Stimulated activated CD8-positive, alpha-beta memory T cell treated with anti-CD3 and anti-CD28 coated beads, Interleukin-4, amount 100 ng/mL, for 4 hours (primary cell): ENCODE results near the gene IL1RAPL2.

Source experiments
- DNase-seq, 2 donors: peaks; one replicate each; pipeline ENCODE4 v3.0.0-alpha.2; 2020; ENCODE audit warnings: low read depth in 2 of 2, low spot score in 1 of 2

IL1RAPL2 gene

GRCh38 chrX:105451401-105451800 is 885.4 kb downstream of the IL1RAPL2 start:
- no peak for DNase-seq

- DNase-seq = no peak
Measured at GRCh38 chrX:105458846-105459245, 892.8 kb downstream of the IL1RAPL2 start.

GRCh38 chrX:105460376-105460775 is 894.4 kb downstream of the IL1RAPL2 start:
- DNase-seq = no peak

GRCh38 chrX:105461016-105461415 is 895.0 kb downstream of the IL1RAPL2 start:
- DNase-seq = no peak

GRCh38 chrX:105462186-105462585 is 896.2 kb downstream of the IL1RAPL2 start:
- no peak for DNase-seq

GRCh38 chrX:105463473-105463872 is 897.5 kb downstream of the IL1RAPL2 start:
- no peak for DNase-seq

- DNase-seq = no peak
Measured at GRCh38 chrX:105464618-105465017, 898.6 kb downstream of the IL1RAPL2 start.

- DNase-seq = no peak
Measured at GRCh38 chrX:105468741-105469140, 902.7 kb downstream of the IL1RAPL2 start.

- DNase-seq = no peak
Measured at GRCh38 chrX:105471597-105471996, 905.6 kb downstream of the IL1RAPL2 start.

- no peak for DNase-seq
Measured at GRCh38 chrX:105475801-105476200, 909.8 kb downstream of the IL1RAPL2 start.

GRCh38 chrX:105477351-105477750 is 911.4 kb downstream of the IL1RAPL2 start:
- no peak for DNase-seq

- DNase-seq = no peak
Measured at GRCh38 chrX:105480646-105481310, 914.8 kb downstream of the IL1RAPL2 start.

- no peak for DNase-seq
Measured at GRCh38 chrX:105483011-105483410, 917.0 kb downstream of the IL1RAPL2 start.

- no peak for DNase-seq
Measured at GRCh38 chrX:105488716-105489115, 922.7 kb downstream of the IL1RAPL2 start.

- no peak for DNase-seq
Measured at GRCh38 chrX:105495376-105495775, 929.4 kb downstream of the IL1RAPL2 start.

- DNase-seq = no peak
Measured at GRCh38 chrX:105502336-105502735, 936.3 kb downstream of the IL1RAPL2 start.

GRCh38 chrX:105515561-105515960 is 949.6 kb downstream of the IL1RAPL2 start:
- no peak for DNase-seq

GRCh38 chrX:105526431-105526830 is 960.4 kb downstream of the IL1RAPL2 start:
- DNase-seq = no peak

- no peak for DNase-seq
Measured at GRCh38 chrX:105527759-105528158, 961.8 kb downstream of the IL1RAPL2 start.

- DNase-seq = no peak
Measured at GRCh38 chrX:105533951-105534350, 968.0 kb downstream of the IL1RAPL2 start.

- DNase-seq = no peak
Measured at GRCh38 chrX:105543283-105543682, 977.3 kb downstream of the IL1RAPL2 start.

GRCh38 chrX:105550043-105550663 is 984.2 kb downstream of the IL1RAPL2 start:
- no peak for DNase-seq

- no peak for DNase-seq
Measured at GRCh38 chrX:105552395-105552794, 986.4 kb downstream of the IL1RAPL2 start.
